Measurements from ENCODE around the gene KLHL26.
A peak's percentile ranks its signal among the peaks of the same experiment; 100 is the strongest.

Gene KLHL26

GRCh38 chr19:18616023-18616422 lies 20.8 kb upstream of the KLHL26 start:
- DNase-seq, result no peak

GRCh38 chr19:18617562-18617961 lies 19.3 kb upstream of the KLHL26 start:
- no peak for DNase-seq

DNA sequence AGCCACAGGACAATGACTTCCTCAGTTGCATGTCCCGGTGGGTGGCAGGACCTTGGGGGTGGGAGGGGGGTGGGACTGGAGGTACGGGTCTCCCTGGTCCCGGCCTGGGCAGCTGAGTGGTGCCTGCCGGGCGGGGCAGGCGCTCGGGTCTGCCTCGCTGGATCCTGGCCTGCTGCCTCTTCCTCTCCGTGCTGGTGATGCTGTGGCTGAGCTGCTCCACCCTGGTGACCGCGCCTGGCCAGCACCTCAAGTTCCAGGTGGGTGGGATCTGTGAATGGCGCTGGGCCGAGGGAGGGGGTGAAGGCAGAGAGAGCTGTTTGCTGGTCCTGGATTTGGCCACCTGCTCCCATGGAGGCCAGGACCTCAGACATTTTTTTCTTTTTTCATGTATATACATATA lies 18.6 kb upstream of the KLHL26 start:
- no peak for DNase-seq

GRCh38 chr19:18620311-18620710 lies 16.5 kb upstream of the KLHL26 start:
- no peak for DNase-seq

- DNase-seq, result no peak
Observed at GRCh38 chr19:18620902-18621301, 15.9 kb upstream of the KLHL26 start.

GRCh38 chr19:18626906-18627305 lies 9.9 kb upstream of the KLHL26 start:
- peak; percentile 22 for DNase-seq

GRCh38 chr19:18629166-18630088 lies 7.4 kb upstream of the KLHL26 start:
- no peak for DNase-seq

DNA sequence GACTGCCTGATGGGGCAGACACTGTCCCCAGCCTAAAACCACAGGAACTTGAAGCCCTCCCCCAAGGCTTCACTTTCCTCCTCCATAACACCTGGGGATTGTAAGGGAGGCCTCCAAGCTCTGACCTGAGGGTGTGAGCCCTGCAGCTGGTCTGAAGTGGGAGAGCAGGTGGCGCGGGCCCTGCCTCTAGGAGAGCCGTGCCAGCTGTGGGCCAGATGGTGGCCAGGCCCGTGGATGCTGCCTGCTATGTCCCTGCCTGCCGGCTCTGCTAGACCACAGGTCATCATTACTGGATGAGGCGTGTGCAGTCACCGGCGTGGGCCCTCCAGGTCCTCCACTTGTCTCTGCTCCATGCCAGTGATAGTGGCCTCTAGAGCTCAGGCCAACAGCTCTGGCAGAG lies 3.5 kb upstream of the KLHL26 start:
- no peak for DNase-seq

GRCh38 chr19:18634612-18635297 lies 2.1 kb upstream of the KLHL26 start:
- DNase-seq, result peak; percentile 4

DNA sequence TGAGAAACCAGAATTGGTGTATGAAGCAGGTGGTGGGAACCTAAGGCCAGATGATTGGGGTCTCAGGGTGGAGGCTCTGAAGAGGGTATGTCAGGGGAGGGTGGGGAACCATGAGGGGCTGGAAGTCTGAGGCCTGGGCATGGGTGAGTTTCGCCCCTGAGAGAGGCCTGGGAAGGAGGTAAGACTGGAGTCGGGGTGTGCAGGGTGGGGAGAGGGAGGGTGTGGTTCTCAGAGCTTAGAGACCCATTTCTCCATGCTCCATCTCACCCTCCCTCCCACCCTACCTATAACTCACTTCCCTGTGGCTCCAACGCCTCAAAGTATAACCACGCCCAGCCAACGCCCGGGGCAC lies 1.0 kb upstream of the KLHL26 start:
- DNase-seq, result no peak

DNA sequence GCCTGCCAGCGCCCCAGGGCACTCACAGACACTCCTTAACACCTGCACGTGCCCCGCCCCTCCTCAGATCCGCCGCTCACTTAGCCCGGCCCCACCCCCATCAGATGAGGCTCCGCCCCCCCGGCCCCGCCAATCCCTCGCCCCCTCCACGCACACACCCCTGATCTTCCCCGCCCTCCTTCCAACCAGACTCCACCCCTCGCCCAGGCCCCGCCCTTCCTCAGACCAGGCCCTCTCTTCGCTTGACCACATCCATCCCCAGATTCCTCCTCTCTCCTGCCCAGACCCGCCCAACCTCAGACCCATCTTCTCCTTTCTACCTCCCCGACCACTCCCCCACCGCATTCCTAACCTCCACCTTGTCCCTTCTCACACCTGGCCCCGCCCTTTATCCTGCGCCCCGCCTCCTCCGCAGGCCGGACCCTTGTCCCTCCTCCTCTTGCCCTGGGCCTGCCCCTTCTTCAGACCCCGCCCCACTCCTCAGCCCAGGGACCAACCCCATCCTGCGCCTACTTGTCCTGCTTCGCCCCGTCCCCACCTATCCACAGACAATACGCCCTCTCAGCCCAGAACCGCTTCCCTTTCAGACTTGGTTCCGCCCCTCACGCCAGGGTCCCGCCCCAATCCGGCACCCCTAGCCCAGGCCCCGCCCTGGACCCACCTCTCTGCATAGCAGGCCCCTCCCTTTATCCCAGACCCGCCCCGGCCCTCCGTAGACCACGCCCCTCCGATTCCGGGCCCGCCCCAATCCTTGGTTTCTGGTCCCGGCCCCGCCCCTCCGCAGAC lies 452 bp upstream of the KLHL26 start:
- DNase-seq, result peak; percentile 93

- no peak for DNase-seq
Observed at GRCh38 chr19:18637673-18638630, 1.1 kb downstream of the KLHL26 start.

GRCh38 chr19:18639706-18640243 lies 2.9 kb downstream of the KLHL26 start:
- no peak for DNase-seq

DNA sequence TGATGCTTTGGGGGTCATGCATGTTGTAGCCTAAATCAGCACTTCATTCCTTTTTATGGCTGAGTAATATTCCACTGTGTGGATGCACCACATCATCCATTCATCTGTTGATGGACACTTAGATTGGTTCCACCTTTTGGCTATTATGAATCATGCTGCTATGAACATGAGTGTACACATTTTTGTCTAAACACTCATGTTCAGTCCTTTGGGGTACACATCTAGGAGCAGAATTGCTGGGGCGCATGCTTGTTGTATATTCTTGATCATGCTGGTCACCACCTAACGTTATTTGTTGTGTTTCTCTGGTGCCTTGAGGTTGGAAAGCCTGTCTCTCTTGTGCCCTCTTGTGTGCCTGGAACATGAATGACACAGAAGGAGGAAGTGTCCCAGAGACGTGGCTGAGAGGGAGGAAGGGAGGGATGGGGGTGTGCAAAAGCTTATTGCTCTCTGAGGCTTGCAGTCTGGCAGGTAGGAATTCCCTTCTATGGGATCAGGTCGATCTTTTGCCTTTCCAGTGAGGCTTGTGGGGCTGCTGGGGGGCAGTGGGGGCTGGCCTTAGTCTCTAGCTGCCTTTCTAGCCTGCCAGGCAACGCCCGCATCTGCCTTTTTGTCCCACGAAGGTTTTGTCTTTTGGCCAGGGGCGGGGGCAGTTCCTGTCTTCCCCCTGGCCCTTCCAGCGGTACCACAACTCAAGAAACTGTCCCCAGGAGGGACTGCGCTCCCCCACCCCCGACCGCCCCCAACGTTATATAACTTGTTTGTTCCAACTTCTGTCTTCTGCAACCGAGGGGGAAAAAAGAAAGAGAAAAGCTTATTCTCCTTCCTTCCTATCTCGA lies 7.6 kb downstream of the KLHL26 start:
- DNase-seq, result no peak

DNA sequence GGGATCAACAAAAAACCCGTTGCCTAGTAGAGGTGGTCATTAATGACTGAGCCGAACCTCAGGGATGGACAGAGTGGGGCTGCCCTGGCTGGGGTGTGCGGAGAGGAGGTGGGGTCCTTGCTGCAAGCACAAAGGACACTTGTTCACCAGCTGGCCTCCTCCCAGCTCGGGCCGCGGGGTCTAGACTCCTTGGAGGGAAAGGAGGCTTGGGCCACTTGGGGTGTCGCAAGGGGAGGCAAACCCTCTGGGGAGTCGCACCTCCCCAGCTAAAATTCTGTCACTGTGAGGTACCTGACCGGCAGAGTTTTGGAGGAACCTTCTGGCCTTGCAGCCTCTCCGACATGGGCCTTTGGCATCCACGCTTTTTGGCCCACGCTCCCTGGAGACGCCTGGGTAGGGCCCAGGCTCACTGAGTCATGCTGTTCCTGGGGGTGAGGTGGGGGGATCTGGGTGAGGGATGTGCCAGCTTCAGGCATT lies 8.2 kb downstream of the KLHL26 start:
- no peak for DNase-seq

- DNase-seq, result no peak
Observed at GRCh38 chr19:18646535-18647370, 9.9 kb downstream of the KLHL26 start.

DNA sequence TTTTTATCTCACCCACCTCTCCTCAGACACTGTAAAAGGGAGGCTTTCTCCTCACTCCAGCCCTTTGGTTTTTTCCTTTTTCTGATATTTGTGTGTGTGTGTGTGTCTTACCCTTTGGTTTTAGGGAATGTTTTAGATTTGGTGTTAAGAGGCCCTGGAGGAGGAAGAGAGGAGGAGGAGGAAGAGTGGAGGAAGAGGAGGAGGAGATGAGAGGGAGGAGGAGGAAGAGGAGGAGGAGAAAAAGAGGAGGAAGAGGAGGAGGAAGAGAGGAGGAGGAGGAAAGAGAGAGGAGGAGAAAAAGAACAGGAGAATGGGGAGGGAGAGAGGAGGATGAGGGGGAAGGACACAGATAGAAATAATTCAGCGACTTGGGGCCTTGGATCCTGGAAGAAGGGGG lies 10.5 kb downstream of the KLHL26 start:
- DNase-seq, result no peak

DNA sequence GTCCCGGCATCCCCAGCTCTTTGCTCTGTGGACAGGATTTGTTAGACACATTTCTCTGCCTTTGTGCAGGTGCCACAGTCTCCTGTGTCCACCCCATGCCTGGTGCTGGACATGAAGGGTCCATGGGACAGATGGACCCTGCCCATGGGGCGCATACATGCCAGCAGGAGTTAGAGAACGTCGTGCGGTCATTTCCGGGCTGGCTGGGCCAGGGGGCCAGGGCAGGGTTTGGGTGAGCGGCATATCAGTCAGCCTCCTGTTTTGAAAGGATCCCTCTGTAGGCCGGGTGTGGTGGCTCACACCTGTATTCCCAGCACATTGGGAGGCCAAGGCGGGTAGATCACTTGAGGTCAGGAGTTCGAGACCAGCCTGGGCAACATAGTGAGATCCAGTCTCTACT lies 11.0 kb downstream of the KLHL26 start:
- no peak for DNase-seq

DNA sequence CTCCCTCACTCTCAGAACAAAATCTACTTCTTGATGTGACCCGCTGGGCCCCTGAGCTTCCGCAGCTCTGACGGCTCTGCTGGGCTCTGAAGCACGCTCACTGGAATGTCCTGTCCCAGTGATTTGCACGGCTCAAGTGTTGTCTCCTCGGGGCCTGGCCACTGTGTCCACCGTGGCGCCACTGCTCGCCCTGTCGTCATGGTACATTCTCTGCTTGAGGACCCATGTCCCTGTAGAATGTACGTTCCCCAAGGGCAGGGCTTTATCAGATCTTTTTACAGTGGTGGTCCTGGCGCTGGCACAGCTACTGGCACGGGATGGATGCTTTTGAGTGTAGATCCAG lies 12.1 kb downstream of the KLHL26 start:
- DNase-seq, result no peak

DNA sequence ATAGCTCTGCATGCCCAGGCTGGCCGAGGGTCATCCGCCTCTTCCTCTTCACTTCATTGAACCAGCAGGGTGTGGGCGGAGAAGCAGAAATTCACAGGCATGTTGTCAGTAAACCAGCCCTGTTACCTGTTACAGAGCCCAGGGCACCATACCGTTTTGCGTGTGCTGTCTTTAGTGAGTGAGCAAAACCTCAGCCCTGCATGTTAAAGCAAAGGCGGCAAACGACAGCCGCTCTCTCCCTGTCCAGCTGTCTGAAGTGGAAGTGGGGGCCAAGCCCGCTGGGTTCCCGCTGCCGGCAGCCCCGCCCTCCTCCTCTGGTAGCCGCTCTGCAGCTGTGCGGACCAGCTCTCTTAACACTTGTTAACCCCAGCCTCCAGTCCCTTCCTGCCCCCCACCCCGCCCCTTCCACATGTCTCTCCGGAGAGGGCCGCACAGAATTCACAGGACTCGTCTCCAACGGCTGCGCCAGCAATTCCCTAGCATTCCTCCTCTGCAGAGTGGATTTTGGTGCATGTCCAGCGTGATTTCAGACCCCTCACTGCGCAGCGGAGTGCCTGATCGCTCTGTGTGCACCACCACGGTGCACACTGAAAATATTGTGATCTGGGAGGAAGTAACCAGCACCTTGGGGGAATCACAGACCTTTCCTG lies 12.7 kb downstream of the KLHL26 start:
- DNase-seq, result peak; percentile 63

Data from fibroblast of upper back skin (primary cell).